HT-29 (cell line): Measurements from ENCODE around the gene DKC1. TPM values are rescaled to one million over a fixed set of nuclear protein-coding genes. Genes with fewer than 3 reads are reported as not detected.

Experiments
- DNase-seq: peaks from one replicate; pipeline ENCODE4 v3.0.0-alpha.2; 2015; ENCODE audit warnings: low spot score
- total RNA-seq: library from RNA; depleted of rRNA; stranded (reverse); fragments of >200 nt; shearing (Covaris generic); gene quantifications from 2 replicates; pipeline ENCODE4 v1.2.3, GENCODE V29; 2014; rRNA removed

The DKC1 gene
- total RNA-seq, result 101 and 103 TPM in 2 replicates

DNA sequence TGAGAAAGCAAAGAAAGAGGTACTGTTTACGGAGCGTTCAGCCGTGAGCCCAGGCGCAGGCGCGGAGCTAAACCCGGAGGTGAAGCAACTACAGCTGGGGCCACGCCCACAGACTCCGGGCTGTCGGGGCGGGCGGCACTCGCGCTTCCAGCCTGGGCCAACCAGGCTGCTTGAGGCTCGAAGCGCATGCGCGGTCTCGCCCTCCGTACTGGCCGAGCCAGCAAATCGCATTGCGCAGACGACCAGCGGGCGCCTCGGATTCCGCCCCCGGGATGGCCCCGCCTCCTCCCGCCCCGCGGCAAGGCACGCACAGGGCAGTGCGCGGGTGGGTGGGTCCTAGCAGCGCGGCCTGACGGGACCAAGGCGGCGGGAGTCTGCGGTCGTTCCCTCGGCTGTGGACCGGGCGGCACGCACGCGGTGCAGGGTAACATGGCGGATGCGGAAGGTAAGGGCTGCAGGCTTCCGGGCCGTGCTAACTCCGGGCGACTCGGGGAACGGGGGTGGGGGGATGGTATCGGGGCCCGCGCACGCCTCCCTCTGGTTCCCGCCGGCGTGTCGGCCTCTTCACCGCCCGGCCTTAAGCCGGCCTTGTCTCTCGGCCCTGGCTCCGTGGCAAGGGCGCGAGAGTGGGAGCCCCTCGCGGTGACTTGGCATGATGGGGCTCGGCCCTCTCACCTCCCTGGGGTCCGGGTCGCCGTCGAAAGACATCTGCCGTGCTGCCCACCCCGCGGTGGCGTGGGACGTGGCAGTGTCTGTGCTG lies at the start of gene DKC1:
DKC1 (plus strand) TSS at position 328 of the 760 bp plus-strand sequence; CDS start at position 430, 102 bp downstream.
- peak; percentile 99 for DNase-seq

DNA sequence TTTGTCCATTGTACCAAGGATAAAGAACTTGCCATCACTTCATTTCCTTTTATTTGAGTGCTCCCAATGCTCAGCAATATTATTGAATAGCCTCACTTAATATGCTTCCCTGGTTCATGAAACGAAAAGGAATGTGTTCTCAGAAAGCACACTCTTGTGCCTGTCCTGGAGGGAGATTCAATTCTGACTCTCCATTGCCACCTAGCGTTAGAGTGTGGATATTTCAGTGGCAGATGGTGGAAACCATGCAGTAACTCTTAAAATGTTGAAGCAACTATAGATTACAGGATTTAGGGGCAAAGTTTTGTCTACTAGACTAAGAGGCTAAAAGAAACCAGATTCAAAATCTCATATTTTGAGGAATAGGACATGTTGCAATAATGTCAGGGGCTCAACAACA lies 47.7 kb upstream of the DKC1 start:
- peak; percentile 84 for DNase-seq

DNA sequence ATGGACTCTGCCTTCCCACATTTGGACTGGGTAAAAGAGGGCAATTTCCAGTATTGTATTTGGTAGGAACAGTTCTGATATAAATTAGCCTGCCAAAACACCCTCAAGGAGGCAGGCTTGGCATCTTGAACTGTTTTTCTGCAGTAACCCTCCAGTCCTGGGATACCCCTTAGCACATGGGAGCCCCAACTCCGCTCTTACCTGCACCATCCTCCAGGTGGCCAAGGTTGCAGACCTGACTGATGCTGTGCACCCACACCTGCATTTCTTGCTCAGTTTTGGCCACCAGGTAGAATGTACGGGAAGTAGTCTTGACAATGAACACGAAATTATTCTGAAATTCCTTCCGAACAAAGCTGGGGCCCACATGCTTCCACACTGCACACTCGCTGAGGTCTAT lies 46.8 kb upstream of the DKC1 start:
- no peak for DNase-seq

DNA sequence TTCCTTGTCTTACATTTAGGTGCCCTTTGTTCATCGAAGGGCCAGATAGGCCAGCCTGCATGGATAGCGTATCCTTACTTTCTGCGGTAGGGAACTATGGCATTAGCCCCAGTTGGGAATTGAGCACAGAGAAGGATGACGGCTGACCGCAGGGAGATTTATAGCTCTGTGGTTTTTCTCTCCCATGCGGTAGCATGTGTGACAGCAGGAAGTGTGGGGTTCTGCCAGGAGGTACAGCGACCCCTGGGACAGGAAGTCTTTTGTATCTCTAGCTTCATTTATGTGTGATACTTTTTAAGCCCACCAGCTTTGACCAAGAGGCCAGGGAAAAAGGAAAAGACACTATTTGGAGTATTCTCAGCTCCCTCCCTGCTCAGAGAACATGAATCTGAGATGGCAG lies 44.8 kb upstream of the DKC1 start:
- DNase-seq, result peak; percentile 65

DNA sequence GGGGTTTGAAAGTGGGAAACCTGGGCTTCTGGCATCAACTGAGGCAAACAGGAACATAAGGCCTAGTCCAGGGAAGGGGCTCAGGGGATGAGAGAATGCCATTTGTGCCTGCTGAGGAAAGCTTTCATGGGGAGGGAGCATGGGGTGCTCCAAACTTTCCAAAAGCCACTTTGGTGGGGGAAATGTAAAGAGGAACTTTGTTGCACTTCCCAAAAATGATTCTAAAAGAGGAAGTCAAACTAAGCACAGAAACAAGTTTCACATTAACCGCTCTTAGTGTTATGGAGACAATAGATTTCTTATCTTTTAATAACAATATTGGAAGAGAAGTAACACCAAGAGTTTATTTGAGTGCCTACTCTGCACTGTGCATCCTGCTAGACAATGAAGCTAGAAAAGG lies 44.0 kb upstream of the DKC1 start:
- no peak for DNase-seq

DNA sequence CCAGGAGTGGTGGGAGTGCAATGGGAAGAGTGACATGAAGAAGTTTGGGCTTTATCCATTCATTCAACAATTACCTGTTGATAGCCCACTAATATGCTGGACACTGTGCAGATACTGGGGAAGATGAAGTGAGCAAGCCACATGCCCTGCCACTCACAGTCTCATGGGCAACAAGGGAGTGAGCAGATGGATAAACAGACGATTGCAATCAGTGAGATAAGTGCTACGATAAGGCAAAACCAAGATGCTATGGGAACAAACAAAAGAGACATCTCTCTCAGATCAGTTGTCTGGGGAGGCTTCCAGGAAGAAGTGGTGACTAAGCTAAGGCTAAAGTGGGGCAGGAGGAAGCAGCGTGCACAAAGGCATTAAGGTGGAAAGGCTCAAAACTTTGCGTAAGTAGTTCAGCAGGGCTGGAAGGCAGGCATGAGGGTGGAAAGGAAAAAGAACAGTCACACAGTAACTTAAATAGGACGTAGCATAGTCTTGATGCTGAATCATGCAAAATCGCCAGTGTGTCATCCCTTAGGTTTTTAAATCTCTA lies 43.5 kb upstream of the DKC1 start:
- no peak for DNase-seq

DNA sequence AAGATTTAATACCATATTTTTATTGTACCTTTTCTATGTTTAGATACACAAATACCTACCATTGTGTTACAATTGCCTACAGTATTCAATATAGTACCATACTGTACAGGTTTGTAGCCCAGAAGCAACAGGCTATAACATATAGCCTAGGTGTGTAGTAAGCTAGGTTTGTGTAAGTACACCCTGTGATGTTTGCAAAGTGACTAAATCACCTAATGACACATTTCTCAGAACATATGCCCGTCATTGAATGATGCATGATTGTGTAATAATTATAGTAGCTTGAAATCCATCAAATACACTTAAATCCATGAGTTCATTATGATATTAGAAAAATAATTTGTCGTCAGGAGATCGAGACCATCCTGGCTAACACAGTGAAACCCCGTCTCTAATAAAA lies 42.6 kb upstream of the DKC1 start:
- no peak for DNase-seq

DNA sequence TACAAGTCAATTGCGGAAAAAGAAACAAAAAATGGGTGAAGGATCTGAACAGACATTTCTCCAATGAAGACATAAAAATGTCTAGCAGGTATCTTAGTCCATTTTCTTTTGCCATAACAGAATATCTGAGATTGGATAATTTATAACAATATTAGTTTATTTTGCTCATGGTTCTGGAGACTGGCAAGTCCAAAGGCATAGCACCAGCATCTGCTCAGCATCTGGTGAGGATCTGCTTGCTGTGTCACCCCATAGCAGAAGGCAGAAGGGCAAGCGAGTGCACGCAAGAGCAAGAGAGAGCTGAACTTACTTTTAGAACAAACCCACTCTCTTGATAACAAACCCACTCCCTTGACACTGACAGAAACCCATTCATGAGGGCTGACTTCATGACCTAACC lies 41.5 kb upstream of the DKC1 start:
- DNase-seq, result no peak

DNA sequence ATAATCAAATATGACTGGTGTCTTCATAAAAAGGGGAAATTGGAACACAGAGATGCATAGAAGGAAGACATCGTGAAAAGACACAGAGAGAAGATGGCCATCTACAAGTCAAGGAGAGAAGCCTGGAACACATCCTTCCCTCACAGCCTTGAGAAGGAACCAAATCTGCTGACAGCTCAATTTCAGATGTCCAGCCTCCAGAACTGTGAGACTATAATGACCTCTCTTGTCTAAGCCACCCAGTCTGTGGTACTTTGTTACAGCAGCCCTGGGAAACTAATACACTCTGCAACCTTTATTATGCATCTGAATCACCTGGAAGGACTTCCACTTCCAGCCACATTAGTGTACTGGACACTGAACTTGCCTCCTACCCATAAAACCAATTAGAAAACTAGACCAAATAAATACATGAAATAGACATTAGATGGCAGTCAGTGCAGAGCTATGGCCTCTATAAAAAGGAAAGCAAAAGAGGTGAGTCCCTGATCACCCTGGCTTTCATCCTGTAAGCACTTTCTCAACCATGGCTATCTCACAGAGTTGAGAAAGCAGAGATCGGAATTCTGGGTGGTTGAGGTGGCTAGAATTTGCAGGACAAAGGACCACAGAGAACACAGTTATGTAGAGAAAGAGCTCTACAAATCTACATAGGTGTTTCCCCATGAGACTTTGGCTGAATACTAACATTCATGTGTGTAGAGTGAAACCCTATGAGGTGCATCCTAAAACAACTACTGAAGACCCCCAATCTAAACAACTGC lies 37.5 kb upstream of the DKC1 start:
- DNase-seq, result no peak

DNA sequence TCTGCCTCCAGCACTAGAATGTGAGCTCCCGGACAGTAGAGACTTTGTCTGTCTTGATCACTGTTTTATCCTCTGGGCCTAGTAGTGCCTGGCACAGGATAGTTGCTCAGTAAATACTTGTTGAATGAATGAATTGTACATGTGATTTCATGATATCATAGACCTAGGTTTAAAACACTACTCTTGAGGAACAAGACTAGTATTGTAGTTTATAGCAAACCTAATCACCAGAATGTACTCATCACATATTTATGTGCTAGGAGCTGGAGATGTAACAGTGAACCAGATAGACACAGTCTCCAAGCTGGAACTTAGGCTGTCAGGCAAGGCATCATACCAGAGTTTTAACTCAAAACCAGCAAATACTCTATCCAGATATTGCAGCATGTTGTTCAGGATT lies 35.2 kb upstream of the DKC1 start:
- DNase-seq, result no peak

DNA sequence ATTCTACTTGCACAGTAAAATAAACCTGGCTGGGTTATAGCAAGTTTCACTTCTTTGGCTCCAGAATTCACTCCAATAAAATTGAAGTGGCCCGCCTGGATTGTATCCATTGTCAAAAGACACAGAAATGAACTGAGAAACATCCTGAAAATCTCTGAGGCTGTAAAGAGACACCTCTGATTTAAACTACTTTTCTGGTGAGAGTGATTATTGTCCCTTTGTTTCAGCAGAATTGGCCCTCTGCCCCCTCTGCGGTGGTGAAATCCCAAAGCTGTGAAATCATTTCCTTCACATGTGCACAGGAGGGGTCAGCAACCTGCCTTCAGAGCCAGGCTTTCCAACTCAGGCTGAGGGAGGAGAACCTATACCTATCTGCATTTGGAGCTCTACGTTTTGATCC lies 34.8 kb upstream of the DKC1 start:
- no peak for DNase-seq

DNA sequence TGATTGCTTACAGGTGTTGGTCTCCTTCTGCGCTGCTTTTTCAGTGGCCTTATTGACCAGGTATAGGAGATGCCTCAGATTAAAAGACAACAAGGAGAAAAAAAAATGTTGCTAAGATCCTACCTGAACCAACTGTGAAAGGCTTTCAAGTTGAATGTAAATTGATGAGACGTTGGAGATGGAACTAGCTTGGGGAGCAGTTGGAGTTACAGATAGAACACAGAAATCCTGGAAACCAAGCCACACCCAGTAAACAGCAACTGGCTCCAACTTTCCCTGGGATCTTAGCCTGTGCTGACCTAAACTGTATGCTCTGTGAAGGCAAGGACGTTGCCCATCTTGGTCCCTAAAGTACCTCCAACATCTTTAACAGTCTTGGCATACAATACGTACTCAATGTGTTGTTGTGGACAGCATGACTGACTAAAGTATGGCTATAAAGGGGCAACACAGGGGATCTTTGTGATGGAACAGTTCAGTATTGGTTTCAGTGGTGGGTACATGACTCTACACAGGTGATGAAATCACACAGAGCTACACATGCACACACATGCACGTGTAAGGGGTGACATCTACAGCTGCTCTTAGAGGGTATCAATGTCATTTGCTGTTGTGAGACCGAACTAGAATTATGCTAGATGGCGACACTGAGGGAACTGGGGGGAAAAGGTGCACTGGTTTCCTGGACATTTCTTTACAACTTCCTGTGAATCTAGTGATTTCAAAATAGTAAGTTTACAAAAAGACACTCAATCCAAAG lies 34.1 kb upstream of the DKC1 start:
- no peak for DNase-seq

DNA sequence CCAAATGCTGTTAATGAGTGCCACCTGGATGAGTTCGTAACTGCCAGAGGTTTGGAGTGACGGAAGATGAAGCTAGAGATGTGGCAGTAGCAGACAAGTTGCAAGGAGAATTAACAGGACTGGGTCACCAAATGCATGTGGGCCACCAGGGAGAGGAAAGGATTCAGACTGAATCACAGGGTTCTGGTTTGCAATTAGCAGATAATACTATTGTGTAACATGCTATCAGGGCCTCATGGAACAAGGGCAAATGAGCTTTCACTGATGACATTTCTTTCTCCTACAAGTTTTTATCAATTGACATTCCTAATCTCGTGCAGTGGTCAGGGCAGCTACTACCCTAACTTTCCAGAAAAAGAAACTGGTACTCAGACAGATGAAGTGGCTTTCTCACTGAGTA lies 33.2 kb upstream of the DKC1 start:
- DNase-seq, result no peak

DNA sequence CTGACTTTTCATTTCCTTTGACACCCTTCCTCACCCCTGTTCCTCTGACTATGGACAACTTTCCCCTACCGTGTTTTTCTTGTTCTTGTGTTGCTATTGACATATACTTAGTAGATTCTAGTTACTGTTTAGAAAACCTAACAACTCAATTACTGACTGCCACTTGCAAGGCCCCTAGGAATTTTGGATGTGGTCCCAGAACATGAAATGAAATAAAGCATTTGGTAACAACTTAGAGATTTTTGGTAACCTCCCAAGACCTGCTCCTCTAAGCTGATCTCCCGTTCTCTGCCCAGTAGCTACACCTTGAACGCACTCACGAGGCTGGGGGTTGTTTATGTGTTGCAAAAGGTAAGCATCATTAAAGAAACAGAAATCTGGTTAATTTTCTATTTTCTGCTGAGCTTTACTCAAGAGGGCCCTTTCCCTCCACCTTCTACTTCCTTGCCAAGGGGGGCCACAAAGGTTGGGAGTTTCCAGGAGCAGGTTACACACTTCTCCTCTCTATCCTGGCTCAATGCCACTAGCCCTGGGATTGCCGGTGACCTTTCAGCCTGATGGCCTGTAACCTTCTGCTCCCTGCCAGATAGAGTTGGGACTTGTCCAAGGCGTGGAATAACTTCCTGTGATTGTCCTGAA lies 32.3 kb upstream of the DKC1 start:
- no peak for DNase-seq

DNA sequence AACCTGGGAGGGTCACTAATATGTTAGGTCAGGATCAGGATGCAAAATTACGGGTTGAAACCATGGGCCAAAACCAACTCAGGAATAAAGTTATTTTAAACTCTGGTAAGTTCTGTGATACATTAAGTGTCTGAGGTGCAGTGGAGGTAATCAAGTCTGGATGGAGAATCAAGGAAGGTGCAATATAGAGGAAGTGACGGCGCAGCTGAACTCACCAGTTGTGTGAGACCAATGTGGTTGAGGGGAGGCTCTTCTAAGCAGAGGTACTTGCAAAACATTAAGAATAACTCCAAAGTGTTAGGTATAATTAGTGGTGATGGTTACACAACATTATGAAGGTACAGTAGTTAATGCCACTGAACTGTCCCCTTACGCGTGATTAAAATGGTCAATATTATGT lies 31.5 kb upstream of the DKC1 start:
- no peak for DNase-seq

DNA sequence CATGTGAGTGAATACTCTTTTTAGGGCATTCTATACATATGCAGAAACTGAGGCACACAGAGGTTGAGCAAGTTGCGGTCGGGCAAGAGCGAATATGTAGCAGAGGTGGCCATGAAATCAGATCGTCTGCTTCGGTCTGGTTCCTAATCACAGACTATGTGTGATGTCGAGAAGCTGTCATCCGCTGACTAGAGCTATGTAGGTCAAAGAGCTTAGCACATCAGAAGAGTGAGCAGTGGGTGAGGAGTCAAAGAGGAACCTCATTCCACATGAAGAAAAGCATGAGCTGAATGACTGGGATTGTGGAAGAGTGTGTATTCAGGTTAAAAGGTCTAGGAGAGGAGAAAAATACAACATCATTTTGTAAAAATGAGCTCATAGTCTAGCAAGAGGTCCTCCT lies 30.8 kb upstream of the DKC1 start:
- no peak for DNase-seq

DNA sequence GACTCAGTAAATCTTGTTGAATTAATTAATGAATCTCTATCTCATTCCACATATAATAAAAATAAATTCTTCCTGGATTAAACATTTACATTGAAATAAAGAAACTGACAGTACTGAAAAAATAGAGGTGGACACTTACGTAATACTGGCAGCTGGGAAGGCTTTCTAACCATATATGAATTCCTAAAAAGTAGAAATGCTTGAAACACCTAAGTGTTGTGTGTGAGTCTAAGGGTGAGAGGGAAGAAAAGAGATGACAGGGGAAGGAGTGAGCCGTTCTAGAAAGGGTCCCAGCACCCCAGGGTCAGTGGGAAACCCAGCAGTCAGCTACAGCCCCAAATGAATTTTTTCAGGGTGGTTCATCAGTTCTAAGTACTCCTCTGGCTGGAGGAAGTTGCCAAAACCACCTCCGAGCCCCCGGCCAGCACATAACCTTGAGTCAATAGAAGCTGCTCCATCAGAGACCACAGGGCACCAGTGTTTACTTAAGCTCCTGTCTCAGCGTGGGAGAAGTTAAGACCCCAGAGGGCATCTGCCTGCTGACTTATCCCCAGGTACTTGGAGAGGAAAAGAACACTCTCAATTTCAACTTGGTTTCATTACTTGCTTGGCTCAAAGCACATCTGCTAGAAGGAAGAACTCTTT lies 30.1 kb upstream of the DKC1 start:
- no peak for DNase-seq

DNA sequence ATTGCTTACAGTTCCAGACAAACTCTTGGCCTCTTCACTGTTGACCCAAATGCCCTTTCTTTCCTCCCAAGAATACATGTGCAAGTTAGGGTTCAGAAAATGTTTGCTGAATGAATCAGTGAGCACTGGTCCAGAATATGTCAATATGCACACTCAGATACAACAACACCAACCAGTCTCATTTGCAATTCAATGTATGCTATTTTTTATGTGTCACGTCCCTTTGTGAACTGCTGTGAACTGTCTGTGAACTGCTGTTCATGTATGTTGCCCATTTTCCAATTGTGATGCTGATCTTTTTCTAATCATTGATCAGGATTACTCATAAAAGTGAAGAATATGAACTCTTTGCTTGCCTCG lies 29.6 kb upstream of the DKC1 start:
- no peak for DNase-seq

DNA sequence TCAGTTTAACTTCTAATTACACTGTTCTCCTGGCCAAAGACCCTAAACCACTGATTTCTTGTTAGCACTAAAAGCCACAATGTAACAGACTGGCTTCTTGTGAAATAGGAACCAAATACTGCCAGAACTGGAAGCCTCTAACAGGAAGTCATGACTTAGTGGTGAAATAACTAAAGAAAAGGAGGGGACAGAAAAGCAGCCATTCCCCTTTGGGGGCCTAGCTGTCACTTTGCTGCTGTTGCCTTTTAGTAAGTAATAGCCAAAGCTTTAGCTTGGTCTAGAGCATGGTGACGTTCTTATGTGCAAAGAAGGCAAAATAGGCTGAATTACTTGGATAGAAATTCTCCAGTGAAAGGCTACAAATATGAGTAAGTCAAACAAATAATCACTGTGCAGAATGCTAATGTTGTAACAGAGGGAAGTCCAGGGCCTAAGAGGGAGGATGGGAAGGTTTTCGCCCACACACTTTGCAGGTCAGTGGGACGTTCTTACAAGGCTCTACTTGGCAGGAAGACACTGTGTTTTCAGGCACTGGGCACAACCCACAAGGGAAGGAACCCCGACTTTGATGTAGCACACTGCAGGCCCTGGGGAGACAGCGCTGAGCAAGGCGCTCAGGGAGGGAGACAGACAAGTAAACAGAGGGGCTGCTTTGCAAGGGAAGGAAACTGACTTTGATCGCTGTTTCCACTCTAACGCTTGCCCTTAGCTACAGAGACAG lies 28.4 kb upstream of the DKC1 start:
- DNase-seq, result no peak

DNA sequence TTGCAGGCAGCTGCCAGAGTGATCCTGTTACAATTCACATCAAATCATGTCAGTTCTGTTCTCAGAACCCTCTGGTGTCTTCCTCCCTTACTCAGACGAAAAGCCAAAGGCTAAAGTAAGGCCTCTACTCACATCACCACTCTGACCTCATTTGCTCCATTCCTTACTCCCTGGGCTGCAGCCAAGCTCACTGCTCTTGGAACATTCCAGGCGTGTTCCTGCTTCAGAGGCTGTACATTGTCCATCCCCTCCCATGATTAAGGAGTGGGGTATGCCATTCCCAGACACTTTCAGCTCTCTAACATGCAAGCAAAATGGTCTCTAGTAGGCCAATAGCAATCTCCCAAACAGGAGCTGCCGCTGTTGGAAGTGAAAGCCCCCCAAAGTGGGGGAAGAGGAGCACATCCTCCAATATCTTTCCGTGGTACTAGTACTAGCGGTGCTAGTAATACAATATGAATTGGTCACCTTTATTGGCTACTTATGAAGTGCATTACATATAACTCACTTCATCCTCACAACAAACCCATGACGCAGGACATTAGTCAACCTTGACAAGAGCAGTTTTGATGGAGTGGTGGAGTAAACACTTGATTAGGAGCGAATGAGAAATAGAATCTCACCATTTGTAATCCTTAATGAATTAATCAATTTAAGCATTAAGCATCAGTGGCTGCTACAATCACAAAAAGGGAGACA lies 26.8 kb upstream of the DKC1 start:
- no peak for DNase-seq
